NOMO-1 treated with dmso at 0.1 percent for 144 hours (cell line): Measurements from ENCODE around the gene TENM4.
A peak's percentile ranks its signal among the peaks of the same experiment; 100 is the strongest.

Experiments
- DNase-seq: peaks from one replicate; lab custom pipeline; 2025; ENCODE audit not compliant: unreplicated experiment; lab: John Stamatoyannopoulos, UW

TENM4 gene

DNA sequence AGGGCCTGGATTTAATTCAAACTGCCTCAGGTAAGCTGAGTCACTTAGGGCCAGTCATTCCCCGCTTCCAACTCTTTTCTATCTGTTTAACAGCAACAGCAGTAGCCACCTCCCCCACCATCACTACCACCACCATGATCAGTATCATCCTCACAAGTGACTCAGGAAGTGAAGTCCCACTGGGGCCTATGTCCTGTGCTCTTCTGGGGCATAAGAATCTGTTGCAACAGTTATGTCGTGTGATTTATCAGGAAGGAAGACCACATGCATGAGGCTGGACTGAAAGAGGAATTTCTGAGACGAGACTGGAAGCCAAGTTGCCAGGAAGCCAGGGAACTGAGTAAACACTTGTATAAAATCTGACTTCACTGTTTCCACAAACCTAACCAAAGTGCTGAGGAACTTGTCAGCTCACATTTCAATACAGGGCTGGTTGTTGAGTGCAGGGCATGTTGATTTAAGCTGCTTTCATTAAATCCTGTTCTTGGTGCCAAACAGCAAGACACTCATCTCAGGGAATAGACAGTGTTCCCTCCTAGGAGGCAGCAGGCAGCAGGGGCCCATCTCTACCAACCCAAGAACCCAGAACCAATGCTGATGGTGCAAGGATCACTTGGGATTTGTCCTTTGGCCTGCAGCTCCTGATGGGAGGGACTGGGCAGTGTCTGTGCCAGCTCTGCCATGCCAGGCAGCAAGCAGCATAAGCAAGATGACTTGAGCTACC, 639.5 kb downstream of the TENM4 start:
- peak; percentile 17 for DNase-seq

DNA sequence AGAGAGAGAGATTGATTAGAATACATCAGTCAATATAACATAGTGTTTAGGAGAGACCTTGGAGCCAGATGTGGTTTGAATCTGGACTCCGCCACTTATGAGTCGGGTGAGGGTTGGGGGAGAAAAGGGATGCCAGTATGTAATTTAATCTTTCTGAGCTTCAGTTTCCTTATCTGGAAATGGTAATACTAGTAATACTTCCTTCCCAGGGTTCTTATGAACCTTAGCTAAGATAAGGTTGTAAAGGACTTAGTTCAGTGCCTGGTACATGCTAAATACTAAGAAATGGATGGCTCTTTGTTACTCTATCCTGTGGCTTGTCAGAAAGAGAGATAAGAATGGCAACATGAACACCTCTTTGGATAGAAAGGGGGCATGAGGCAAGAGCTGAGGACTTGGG, 640.1 kb downstream of the TENM4 start:
- no peak for DNase-seq

DNA sequence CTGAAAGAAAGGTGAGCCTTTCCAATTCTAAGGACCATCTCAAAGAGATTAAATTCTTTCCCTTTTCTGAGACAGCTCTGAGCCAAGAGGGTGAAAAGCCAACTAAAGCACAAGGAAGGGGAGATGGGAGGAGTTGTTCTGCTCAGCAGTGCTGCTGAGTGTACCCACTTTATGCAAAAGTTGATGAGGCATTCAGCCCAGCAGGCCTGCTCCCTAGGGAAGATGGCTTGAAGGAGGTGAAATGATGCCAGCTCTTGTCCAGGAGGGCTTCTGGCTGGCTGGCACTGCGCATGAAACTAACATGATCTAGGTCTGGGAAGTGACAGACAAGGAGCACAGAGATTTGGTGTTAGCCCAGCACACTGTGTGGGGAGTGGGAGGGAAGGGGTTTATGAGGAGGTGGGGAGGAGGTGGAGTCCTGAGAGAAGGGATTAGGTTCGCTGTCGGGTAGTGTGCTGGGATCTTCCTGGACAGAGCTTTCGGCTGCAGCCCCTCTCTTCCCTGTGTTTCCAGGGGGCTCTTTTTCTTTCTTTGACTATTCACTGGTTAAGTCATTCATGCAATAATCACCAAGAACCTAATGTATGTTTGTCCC, 640.6 kb downstream of the TENM4 start:
- no peak for DNase-seq

DNA sequence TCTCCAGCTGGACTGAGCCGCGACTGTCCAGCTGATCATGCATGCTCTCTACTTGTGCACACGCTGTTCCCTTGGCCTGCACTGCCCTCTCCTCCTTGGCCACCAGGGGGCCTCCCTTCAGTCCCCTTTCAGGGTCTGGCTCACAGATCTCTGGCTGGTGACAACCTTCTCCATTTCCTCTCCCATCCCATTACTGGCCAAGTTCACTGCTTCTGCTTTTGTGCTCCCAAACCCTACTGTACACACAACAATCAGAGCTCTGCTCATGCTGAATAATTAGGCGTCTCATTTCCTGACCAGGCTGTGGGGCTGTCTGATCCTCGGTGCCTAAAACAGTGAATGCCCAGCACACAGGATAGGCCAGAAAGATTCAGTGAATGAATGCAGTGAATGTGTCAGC, 642.2 kb downstream of the TENM4 start:
- peak; percentile 91 for DNase-seq

DNA sequence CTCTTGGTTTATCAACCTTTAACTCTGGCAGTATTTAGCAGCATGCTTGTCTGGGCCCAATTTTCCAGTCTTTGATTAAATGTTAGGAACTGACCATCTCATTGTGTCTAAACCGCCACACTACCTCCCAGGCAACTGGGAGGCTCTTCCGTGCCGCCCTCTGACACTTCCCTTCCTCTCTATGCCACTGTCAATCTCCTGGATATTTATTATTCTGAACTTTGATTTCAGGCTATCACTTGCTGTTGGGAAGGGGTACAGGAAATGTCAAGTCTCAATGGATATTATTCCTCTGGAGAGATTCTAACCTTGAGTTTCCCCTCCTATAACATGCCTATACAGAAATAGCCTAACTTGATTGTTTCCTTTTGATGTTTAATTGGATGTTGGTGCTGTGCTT, 643.3 kb downstream of the TENM4 start:
- DNase-seq: no peak

DNA sequence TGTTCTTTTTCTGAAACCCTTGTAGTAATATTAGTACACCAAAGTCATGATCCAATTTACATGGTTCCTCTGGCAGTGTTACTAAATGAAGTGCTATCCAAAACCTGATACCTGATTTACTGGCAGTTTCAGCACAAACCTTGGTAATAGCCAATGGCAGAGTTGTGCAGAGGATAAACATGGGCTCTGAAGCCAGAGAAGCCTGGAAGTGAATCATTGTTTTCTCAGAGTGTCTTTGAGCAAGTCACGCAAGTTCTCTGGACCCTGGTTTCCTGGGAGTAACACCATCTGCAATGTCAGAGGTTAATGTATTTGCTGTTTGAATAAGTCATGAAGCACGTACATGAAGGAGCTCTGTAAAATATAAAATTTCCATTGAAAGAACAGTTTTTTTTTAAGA, 643.9 kb downstream of the TENM4 start:
- no peak for DNase-seq

DNA sequence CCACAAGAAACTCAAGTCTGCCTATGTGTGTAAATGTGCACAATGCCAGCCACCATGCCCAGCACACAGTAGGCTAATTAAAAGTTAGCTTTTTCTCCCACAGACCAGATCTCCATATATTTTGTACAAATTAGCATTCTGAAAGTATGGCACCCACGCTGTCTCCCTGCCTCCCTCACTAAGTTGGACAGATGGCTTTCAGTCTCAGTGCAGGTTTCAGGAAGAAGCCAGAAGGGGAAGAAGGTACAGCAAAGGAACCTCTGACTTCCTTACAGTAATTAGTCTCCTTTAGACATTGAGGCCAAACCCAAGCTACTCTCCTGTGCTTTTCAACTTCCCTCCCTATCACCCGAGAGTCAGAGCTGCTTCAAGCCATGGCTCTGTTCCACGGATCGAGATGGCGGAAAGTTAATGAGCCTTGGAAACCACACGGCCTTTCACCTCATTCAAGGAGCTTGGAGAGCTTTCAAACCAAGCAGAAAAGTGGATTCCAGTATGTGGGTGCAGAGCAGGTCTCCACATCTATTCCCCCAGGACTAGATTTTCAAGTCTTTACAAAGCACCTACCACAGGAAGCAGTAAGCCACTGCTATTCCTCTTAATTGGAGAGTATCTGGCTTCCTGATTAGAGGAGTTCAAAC, 645.1 kb downstream of the TENM4 start:
- peak; percentile 62 for DNase-seq

DNA sequence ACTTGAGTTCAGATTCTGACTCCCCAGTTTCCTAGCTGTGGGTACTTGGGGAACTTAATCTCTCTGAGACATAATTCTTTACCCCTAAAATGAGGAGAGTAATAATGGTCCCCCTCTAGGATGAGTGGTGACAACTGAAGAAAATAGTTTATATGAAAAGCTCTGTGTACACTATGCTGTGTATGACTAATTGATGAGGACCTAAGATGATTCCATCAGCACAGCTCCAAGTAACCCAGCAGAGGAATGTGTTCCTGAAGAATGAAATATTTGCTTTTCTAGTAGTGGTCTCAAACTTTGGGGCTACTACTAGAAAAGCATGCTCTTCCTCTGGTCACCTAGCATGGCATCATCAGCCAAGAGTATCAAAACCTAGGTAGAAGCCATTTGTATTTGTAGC, 648.9 kb downstream of the TENM4 start:
- DNase-seq: no peak

DNA sequence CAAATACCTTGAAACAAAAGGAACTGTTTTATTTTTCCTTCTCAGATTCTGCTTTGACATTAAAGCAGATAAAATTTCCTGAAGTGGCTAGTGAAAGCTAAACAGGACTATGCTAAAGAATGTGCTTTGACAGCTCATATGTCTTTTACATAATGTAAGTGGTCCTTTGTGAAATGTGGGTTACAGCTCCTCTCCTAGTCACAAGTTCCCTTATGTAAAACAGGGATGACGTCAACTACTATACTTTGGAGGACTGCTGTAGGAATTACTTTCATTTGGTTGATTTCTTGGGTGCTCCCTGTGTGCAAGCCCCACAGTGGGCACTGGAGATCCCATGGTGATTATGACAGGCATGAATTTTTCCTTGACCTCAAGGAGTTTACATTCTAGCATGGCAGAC, 649.6 kb downstream of the TENM4 start:
- no peak for DNase-seq

DNA sequence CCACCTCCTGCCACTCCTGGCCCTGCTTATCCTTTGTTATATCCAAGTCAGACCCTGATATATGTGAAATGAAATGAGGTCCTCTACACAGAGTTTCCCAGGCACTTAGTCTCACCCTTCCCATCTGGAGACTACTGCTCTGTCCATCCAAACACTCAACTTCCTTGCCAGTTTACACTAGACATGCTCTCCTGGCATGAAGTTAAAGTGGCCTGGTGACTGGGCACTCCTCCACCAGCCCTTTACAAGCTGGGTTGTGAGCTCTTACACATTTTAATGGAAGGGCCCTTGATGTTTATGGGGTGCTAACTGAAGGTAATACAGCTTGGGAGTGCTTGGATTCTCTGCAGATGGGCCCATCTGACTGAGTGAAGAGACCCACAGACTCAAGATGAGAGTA, 650.0 kb downstream of the TENM4 start:
- no peak for DNase-seq

DNA sequence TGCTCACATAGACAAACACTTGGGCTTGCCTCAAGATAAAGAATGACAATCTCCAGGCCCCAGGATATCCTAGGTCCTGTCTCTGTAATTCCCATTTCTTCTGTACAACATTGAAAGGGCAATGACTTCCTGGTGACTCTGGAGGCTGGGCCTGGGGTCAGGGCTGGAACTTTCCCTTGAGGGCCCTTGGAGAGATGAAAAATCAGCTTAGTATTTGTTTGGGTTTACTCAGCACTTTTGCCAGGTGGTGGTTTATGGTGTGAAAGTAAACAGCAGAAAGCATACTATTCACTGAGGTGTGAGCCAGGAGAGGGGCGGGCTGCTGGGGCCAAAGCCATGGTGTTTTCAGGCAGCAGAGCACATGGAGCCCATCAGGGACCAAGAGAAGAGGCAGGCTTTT, 651.5 kb downstream of the TENM4 start:
- no peak for DNase-seq

DNA sequence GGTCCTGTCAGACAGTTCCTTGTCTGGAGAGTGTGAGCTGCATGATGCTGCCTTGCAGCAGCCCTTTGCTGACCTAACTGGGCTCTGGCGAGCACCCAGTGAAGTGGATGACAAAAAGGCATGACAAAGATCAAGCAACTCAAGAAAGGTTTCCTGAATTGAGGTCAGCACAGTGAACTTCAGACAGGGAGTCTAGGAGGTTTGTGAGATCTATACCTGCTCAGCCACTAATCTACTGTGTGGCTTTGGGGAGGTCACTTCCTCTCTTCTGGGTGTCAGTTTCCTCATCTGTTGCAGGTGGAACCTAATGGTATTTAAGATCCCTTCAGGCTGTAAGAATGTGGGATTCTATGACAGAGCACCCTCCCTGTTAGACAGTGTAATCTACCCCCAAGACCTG, 652.3 kb downstream of the TENM4 start:
- no peak for DNase-seq

DNA sequence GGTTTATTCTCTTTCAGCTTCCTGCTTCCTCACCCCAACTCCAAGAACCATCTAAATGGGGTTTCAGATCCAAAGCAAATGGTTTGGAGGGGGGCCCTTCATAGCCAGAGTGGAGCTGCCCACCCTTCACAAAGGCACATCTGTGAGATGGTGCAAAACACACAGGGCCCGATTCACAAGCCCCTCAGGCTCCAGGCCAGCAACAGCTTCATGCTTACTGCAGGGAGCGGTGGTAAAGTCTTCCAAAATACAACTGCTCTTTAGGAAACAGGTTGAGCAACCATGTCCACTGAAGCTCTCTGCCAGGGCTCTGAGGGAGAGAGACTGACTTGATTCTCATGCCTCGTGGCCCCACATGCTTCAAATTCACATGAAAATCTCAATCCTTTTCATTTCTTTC, 653.1 kb downstream of the TENM4 start:
- no peak for DNase-seq

DNA sequence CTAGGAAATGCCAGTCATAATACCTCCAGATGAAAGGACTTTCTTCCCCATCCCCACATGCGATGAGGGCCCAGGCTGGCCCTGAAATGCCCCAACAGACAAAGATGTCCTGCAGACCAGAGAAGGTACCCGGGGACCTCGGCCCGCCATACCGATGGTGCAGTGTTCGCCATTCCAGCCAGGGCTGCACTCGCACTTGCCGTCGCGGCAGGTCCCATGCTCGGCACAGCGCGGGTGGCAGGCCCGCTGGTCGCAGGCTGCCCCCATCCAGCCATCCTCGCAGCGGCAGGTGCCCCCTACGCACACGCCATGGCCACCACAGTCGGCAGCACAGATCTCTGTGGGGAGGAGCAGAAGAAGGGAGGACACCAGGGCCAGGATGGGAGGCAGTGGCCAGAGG, 654.1 kb downstream of the TENM4 start:
- no peak for DNase-seq

DNA sequence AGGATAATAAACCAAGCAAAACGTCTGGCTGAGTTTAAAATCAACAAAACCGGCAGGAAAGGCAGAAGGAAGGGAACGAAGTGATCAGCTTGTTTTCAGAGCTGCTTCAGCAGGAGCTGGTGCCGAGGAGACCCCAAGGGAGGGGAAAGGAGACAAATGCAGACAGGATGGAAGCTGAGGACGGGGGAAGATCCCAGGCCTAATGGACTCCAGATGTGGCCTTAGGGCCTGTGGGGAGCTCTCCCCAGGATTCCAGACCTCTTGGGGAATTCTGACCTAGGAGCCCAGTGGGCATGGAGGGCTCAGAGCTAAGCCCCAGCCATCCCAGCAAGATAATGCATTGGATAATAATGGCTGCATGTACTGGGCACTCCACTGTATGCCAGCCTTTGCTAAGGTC, 654.7 kb downstream of the TENM4 start:
- no peak for DNase-seq

DNA sequence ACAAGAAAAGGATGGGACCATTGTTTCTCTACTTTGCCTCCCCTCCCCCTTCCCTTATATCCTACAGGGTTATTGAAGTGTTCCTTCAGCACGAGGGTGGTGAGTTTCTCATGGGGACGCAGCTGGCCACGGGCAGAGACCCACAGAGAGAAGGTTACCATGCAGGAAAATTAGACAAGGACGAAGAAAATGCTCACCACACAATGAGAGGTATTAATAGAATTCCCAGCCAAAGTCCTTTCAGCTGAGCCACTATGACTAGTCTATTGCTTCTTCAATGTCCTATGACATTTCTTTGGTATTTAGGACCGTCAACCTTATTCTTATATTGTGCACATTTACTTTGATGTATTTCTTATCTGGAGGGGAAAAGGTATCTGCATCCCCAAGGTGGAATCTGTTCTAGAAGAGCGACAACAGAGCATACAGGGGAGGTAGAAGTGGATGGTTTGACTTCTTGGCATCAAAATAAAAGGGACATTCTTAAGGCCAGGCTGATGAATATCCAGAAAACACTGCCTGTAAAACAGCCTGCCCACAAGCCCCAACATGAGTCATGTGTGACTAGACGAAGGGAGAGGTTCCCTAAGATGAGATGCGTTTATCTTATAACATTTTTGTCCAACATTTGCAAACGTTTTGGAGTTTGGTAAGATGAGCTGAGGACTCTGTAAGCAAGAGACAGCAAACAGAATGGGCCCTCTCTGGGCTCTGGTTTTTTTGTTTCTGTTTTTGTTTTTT, 656.3 kb downstream of the TENM4 start:
- DNase-seq: no peak

DNA sequence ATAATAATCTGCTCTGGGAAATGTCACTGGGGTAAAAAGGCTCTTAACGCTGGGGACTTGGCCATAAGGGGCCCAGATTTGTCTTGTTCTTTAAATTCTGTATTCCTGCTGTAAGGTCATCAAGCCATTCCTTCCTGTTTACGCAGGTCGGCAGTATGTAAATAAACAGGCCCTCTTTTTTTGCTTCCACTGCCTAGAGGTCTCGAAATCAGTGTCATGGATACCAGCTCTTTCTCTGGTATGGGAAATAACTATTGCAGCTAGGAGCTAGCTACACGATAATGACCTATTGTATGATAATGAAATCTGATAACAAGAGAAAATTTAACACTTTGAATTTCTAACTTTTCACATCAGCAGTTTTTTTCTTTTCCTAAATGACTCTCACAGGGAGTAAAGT, 657.0 kb downstream of the TENM4 start:
- no peak for DNase-seq

DNA sequence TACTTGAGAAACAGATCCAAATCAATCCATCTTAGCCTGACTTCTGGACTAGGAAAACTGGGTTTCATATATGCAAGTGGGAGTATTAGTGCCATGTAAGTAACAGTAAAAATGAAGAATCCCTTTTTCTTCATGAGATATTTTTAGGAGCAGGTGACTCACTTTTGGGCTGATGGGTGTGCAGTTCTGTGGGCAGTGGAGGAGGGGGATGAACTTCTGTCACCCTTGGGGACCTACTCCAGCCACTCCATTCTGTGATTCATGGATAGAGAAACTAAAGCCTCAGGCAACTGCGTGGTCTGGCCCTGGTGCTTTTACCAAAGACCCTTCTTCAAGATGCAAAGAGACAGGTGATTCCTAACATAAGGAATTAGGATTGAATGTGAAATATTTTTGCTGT, 657.5 kb downstream of the TENM4 start:
- no peak for DNase-seq

DNA sequence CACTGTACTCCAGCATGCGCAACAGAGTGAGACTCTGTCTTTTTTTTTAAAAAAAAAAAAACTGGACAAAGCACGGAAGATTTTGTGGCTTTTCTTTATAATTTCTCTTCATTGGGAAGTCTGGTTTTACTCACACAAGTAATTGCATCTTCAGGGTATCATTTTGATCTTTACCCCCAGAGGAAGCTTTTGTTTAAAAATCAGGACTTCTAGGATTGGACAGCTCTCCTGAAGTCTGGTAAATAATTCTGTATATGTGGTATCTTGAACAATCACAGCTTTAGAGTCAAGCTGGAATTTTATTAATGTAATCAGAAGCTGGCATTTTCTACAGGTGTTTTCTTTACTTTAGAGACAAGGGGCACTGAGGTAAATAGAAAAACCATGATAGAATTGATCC, 658.1 kb downstream of the TENM4 start:
- DNase-seq: no peak

DNA sequence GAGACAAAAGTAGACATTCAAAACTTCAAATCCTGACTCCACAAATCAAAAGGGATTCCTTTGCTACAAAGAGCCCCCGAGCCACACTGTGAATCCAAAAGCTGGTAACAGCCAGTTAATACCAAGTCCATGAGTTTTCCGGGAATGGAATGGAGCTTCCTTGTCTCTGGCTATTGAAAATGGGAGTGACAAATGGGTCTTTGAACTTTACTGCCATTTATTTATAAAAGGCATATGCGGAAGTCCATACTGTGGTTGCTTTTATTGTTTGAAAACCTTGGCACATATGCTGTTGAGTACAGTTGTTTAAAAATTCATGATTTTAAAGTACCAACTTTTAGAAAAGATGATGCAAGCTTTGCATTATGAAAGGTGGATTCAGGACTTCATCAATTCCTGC, 659.9 kb downstream of the TENM4 start:
- DNase-seq: no peak

DNA sequence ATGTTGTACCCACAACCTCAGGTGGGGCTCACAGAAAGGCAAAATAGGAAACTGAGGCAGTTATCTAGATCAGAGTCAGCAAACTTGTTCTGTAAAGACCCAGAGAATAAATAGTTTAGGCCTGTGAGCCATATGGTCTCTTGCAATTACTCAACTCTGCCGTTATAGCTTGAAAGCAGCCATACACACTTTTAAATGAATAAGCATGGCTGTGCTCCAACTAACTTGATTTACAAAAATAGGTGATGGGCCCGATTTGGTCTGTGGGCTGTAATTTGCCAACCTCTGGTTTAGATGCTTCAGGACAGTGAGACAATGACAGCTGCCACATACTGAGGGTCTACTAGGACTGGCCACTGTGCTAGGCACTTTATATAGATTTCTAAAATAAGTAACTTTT, 667.3 kb downstream of the TENM4 start:
- no peak for DNase-seq

DNA sequence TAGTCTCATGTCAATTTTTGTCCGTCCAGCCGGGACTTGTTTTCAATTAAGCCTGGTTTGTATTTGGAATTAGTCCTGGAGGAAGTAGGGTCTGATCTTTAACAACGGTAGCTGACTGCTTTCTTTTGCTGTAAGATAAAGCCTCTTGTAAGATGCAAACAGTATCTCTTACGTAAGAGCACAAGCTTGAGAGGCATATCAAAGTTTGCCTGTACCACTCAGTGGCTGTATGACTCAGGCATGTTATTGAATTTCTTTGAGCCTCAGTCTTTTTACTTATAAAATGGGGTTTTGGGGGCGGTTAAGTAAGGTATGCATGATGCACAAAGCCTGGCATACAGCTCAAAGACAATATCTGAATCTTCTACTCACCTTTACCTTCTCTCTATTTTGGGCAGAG, 667.8 kb downstream of the TENM4 start:
- no peak for DNase-seq
